Stromal cell of bone marrow (primary cell): ENCODE measurements around the gene ANAPC10.
"Not testable (repeated sequence)": the region's sequence is repeated elsewhere in the genome, so short reads cannot be mapped to it uniquely, and the experiment has no call there.

Experiments
- DNase-seq: peaks from one replicate; pipeline ENCODE4 v3.0.0-alpha.2; 2012; ENCODE audit warnings: low read depth

The ANAPC10 gene

DNA sequence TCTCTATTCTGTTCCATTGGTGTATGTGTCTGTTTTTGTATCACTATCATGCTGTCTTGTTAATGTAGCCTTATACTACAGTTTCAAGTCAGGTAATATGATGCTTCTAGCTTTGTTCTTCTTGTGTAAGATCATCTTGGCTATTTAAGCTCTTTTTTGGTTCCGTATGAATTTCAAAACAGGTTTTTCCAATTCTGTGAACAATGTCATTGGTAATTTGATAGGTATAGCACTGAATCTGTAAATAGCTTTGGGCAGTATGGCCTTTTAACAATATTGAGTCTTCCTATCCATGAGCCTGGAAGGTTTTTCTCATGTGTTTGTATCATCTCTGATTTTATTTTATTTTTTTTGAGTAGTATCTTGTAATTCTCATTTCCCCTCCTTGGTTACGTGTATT is 94.3 kb downstream of the ANAPC10 start:
- no peak for DNase-seq

GRCh38 chr4:145001635-145002034 is 96.4 kb downstream of the ANAPC10 start:
- no peak for DNase-seq

DNA sequence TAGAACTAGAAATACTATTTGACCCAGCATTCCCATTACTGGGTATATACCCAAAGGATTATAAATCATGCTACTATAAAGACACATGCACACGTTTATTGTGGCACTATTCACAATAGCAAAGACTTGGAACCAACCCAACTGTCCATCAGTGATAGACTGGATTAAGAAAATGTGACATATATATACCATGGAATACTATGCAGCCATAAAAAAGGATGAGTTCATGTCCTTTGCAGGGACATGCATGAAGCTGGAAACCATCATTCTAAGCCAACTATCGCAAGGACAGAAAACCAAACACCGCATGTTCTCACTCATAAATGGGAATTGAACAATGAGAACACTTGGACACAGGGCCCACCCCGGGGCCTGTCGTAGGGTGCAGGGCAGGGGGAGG is 97.3 kb downstream of the ANAPC10 start:
- DNase-seq: not testable (repeated sequence)

DNA sequence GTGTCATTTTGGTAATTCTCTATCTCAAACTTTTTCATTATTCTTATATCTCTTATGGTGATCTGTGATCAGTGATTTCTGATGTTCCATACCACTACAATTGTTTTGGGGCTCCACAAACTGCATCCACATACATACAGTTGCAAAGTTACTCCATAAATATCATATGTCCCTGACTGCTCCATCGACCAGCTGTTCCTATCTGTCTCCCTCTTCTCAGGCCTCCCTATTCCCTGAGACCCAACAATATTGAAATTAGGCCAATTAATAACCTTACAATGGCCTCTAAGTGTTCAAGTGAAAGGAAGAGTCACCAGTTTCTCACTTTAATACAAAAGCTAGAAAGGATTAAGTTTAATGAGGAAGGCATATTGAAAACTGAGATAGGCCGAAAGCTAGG is 108.7 kb downstream of the ANAPC10 start:
- DNase-seq: no peak

GRCh38 chr4:144985531-144985930 is 112.5 kb downstream of the ANAPC10 start:
- DNase-seq: peak; percentile 1

GRCh38 chr4:144985014-144985413 is 113.0 kb downstream of the ANAPC10 start:
- no peak for DNase-seq

DNA sequence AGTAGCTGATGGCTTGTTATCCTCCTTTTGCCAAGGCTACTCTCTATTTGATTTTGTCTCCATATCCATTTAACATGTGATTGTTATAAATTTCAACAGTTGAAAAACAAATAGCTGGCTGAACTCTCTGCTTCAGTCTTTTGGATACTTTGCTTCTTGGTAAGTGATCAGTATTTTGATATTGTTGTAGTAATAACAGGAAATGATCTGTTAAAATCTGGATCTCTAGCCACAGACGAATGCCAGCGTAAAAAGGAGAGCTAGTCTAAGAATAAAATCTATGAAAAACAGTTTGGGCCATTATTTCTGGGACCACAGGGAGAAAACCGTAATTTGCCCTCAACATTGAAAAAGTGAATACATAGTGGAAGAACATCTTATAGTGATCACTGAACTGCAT is 113.8 kb downstream of the ANAPC10 start:
- no peak for DNase-seq

- DNase-seq: no peak
Measured at GRCh38 chr4:144975718-144976117, 122.3 kb downstream of the ANAPC10 start.

DNA sequence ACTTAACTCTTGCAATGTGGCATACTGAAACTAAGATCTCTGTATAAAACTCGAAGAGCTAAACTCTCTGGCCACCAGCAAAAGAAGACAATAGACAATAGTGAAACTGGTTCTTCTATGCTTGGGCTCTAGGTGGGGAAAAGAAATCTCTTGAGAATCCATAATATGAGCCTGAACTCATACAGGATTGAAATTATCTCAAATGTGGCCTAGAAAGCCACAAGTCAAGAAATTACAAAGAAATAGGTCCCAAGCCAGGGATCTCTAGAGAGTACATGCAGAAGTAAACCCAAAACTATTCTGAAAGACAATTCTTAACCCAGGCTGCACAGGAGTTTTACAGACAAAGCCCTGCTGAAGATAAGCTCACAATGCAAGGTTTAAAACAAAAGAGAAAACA is 127.4 kb downstream of the ANAPC10 start:
- no peak for DNase-seq

DNA sequence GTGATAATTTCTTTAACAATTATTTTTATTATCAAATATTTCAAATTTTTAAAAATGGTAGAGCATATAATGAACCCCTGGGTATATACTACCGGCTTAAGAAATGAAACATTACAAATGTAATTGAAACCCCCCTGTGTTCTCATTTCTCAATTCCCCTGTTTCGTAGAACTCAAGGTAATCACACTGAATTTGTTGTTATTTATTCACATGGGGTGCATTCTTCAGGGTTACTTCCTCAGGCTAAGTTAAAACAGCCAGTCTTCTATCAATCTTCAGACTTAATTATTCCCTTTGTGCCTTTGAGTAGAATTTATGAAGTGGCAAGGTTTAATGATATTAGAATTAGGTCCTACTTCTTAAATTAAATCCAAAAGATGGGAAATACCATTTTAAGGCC is 128.2 kb downstream of the ANAPC10 start:
- DNase-seq: no peak

- DNase-seq: no peak
Measured at GRCh38 chr4:144968606-144969005, 129.4 kb downstream of the ANAPC10 start.

DNA sequence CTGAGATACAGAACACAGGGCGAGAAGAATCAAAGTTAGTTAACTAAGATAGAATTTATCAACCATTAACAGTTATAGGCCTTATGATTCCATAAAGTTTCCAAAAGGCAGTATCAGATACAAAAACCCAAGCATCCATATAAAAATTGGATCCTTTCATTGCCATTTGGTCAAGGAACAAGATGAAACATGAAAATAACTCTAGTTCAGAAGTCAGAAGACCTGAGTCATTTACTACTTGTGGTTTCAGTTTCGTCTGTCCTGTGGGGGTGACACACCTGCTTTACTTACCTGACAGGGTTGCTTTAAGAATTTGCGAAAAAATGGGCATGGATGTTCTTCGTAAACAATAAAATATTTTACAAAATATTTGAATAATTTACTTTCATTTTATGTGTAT is 130.8 kb downstream of the ANAPC10 start:
- DNase-seq: no peak

DNA sequence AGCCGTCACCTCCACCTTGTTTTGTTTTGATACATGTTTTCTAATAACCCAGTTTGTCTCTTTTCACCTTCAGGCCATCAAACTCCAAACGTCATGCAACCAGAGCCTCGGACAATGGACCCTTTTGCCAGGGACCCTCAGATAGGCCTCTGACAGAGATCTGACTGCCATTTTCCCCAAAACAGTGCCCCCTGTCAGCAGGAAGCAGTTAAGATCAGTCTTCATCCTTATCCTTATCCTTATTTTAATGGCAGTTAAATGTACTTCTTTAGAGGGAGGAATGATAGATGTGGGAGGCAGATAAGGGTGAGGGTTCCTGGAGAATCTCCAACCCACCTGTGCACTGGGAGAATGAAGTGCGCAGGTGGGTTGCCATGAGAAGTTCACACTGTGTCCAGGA is 135.7 kb downstream of the ANAPC10 start:
- no peak for DNase-seq

DNA sequence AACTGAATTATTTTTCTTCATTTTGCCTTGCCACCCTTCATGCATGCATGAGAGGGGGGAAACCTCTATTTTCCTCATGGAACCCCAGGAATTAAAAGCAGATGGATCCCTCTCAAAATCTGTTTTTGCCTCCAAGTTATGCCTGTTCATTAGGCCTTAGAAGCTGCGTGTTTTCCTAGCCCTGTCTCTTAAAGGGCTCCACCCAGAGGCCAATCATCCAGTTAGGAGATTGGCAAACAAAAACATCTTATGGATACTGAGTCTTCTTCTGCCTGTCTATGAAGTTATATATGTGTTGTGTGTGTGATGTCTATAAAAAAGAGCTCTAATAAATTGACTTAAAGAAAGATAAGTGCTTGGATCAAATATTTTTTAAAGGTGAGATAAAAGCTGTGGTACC is 142.9 kb downstream of the ANAPC10 start:
- DNase-seq: no peak

- DNase-seq: no peak
Measured at GRCh38 chr4:144954230-144954629, 143.8 kb downstream of the ANAPC10 start.

GRCh38 chr4:144948421-144948820 is 149.6 kb downstream of the ANAPC10 start:
- DNase-seq: no peak

GRCh38 chr4:144948009-144948408 is 150.0 kb downstream of the ANAPC10 start:
- DNase-seq: no peak
